ENCODE results near the gene CHCHD6.

DNA sequence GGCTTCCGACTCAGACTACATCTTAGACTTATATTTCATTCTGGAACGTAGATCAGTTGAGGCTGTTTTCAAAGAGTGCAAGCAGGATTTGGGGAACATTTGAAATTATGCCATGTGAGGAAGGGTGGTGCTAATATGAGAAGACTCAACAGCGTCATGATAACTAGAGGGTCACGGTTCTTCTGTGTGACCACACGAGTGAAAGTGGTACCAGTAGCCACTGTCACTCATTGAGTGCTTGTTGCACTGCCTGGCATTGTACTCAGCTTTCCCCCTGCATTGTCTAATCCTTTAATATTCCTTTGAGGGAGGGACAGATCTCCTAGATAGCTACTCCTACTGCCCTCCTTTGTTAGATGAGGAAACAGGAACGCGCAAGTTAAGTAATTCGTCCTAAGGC is 197.6 kb downstream of the CHCHD6 start:
- TF ChIP-seq CTCF (conservative IDR thresholded peaks at IDR 0.05) (no peak), EZH2 (IDR thresholded peaks at IDR 0.05; ENCODE audit: low read depth) (no peak)

All from PC-9 (cell line).